SK-N-SH treated with all-trans-retinoic acid at 6 μM for 48 hours (cell line): ENCODE data around the gene TNRC6A.

Experiments used
- CREB5 ChIP-seq: fragments of 250-450 bp; sonication (Bioruptor Pico); IDR thresholded peaks from 2 replicates; pipeline ENCODE4 v1.5.1; 2020; ENCODE audit warnings: low read depth, mild to moderate bottlenecking, moderate library complexity
- CSDC2 ChIP-seq: fragments of 250-450 bp; sonication (Bioruptor Pico); IDR thresholded peaks from 2 replicates; pipeline ENCODE4 v1.5.0; 2020; ENCODE audit warnings: mild to moderate bottlenecking, moderate library complexity
- GLIS3 ChIP-seq: fragments of 250-450 bp; sonication (Bioruptor Pico); IDR thresholded peaks from 2 replicates; pipeline ENCODE4 v1.5.0; 2020; ENCODE audit warnings: mild to moderate bottlenecking, moderate library complexity
- ISL1 ChIP-seq: fragments of 250-450 bp; sonication (Bioruptor Pico); IDR thresholded peaks from 2 replicates; pipeline ENCODE4 v2.1.2; 2022; ENCODE audit warnings: mild to moderate bottlenecking, moderate library complexity
- OSR1 ChIP-seq: fragments of 250-450 bp; sonication (Bioruptor Pico); IDR thresholded peaks from 2 replicates; pipeline ENCODE4 v1.8.0; 2022; ENCODE audit warnings: moderate library complexity, mild to moderate bottlenecking, inconsistent platforms
- PATZ1 ChIP-seq: fragments of 250-450 bp; sonication (Bioruptor Pico); IDR thresholded peaks from 2 replicates; pipeline ENCODE4 v1.8.0; 2020; ENCODE audit warnings: mild to moderate bottlenecking, moderate library complexity, borderline replicate concordance
- POU6F1 ChIP-seq: fragments of 250-450 bp; sonication (Bioruptor Pico); IDR thresholded peaks from 2 replicates; pipeline ENCODE4 v1.8.0; 2021; ENCODE audit warnings: low read depth, mild to moderate bottlenecking, moderate library complexity, borderline replicate concordance
- RARB ChIP-seq: fragments of 250-450 bp; sonication (Bioruptor Pico); IDR thresholded peaks from 2 replicates; pipeline ENCODE4 v1.8.0; 2021; ENCODE audit warnings: mild to moderate bottlenecking, moderate library complexity
- SNAI2 ChIP-seq: fragments of 250-450 bp; sonication (Bioruptor Pico); IDR thresholded peaks from 2 replicates; pipeline ENCODE4 v1.5.0; 2020; ENCODE audit warnings: mild to moderate bottlenecking, moderate library complexity
- TCF4 ChIP-seq: fragments of 250-450 bp; sonication (Bioruptor Pico); IDR thresholded peaks from 2 replicates; pipeline ENCODE4 v1.8.0; 2021; ENCODE audit warnings: mild to moderate bottlenecking, moderate library complexity, borderline replicate concordance
- ZC3H10 ChIP-seq: fragments of 250-450 bp; sonication (Bioruptor Pico); IDR thresholded peaks from 2 replicates; pipeline ENCODE4 v1.5.1; 2021; ENCODE audit warnings: mild to moderate bottlenecking, moderate library complexity
- ZNF565 ChIP-seq: fragments of 450-650 bp; formaldehyde crosslinking; conservative IDR thresholded peaks from 2 replicates; pipeline ENCODE4 v1.5.0; 2020; ENCODE audit warnings: low read depth, mild to moderate bottlenecking, moderate library complexity
- ZNF70 ChIP-seq: fragments of 450-650 bp; formaldehyde crosslinking; IDR thresholded peaks from 2 replicates; pipeline ENCODE4 v1.5.0; 2020; ENCODE audit warnings: mild to moderate bottlenecking, moderate library complexity
- ZNF8 ChIP-seq: fragments of 450-650 bp; formaldehyde crosslinking; IDR thresholded peaks from 2 replicates; pipeline ENCODE4 v1.5.0; 2020; ENCODE audit warnings: mild to moderate bottlenecking, moderate library complexity

GRCh38 chr16:24771132-24771778, 41.8 kb downstream of the TNRC6A start:
- TF ChIP-seq ZNF70 (CRISPR knock-in tag) = no peak
- TF ChIP-seq ISL1 (CRISPR knock-in tag) = no peak
- TF ChIP-seq CSDC2 = no peak
- no peak for TF ChIP-seq ZNF8
- TF ChIP-seq RARB (CRISPR knock-in tag) = no peak
- no peak for TF ChIP-seq POU6F1
- TF ChIP-seq TCF4 (CRISPR knock-in tag) = no peak
- no peak for TF ChIP-seq ZC3H10
- no peak for TF ChIP-seq SNAI2 (CRISPR knock-in tag)
- TF ChIP-seq GLIS3 = no peak
- TF ChIP-seq PATZ1 (CRISPR knock-in tag) = no peak
- no peak for TF ChIP-seq ZNF565 (CRISPR knock-in tag)
- TF ChIP-seq CREB5 (CRISPR knock-in tag) = no peak
- no peak for TF ChIP-seq OSR1 (CRISPR knock-in tag)
